ENCODE data around the gene PRR5.

The PRR5 gene

DNA sequence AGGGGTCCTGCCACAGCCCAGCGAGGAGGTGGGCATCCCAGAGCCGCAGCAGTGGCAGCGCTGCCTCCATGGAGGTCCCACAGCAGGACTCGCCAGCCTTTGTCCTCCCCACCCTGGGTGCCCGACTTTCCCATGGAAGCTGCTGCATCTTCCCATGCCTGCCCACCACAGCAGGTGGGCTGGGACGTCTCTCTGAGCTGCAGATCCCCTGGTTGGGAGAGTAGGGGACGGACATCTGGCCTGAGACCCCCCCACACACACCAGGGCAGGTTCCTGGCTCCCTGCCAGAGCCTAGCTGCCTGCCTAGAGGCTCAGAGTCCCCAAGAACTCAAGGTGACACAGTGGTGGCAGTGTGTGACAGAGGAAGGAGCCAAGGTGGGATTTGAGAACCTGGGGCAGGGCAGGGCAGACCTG is 21.5 kb upstream of the PRR5 start:
- Histone ChIP-seq H3K9ac (ENCODE audit: low read depth in 1 of 2, low read length in 2 of 2) (no peak overlapping the region), H3K27me3 (ENCODE audit: control insufficient read depth in 2 of 2, insufficient read depth in 2 of 2, low read length in 2 of 2) (no peaks in the 10 kb centered on the region), H3K36me3 (ENCODE audit: control insufficient read depth in 2 of 2, insufficient read depth in 2 of 2, low read length in 2 of 2) (no peaks in the 10 kb centered on the region), H3K4me3 (ENCODE audit: low read length in 2 of 2) (no peak overlapping the region), H3K4me1 (ENCODE audit: control insufficient read depth in 2 of 2, insufficient read depth in 2 of 2, low read length in 2 of 2) (peaks cover 15 to 23% of the 10 kb centered on the region in 2 donors), H3K9me3 (ENCODE audit: control insufficient read depth in 2 of 2, low read length in 2 of 2) (no peaks in the 10 kb centered on the region), H3K27ac (ENCODE audit: low read depth in 2 of 2, low read length in 2 of 2) (no peak overlapping the region)

GRCh38 chr22:44682556-44683168 is 19.3 kb upstream of the PRR5 start:
- no peak overlapping the region for H3K4me3 ChIP-seq (ENCODE audit: low read length in 2 of 2)
- no peaks in the 10 kb centered on the region for H3K9me3 ChIP-seq (ENCODE audit: control insufficient read depth in 2 of 2, low read length in 2 of 2)
- H3K27me3 ChIP-seq (ENCODE audit: control insufficient read depth in 2 of 2, insufficient read depth in 2 of 2, low read length in 2 of 2): no peaks in the 10 kb centered on the region
- H3K9ac ChIP-seq (ENCODE audit: low read depth in 1 of 2, low read length in 2 of 2): no peak overlapping the region
- H3K27ac ChIP-seq (ENCODE audit: low read depth in 2 of 2, low read length in 2 of 2): no peak overlapping the region
- H3K36me3 ChIP-seq (ENCODE audit: control insufficient read depth in 2 of 2, insufficient read depth in 2 of 2, low read length in 2 of 2): no peaks in the 10 kb centered on the region
- peaks cover 10% of the 10 kb centered on the region in 2 donors for H3K4me1 ChIP-seq (ENCODE audit: control insufficient read depth in 2 of 2, insufficient read depth in 2 of 2, low read length in 2 of 2)

DNA sequence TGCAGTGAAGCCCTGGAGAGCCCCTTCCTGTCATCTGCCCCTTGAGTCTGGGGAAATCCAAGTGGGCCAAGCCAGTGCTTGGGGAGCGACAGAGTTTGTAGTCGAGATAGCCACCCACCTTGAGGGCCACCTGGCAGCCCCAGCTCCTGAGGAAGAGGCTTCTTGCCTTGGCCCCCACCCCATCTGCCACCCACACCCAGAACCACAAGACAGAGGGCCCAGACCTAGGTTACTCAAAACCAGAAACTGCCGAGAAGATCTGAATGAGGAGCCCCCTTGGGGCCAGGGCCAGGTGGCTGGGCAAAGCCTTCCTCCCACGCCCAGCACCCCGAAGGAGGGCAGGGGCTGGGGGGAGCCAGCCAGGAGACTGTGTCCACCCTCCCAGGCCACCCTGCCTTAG is 18.8 kb upstream of the PRR5 start:
- no peak overlapping the region for H3K27ac ChIP-seq (ENCODE audit: low read depth in 2 of 2, low read length in 2 of 2)
- H3K36me3 ChIP-seq (ENCODE audit: control insufficient read depth in 2 of 2, insufficient read depth in 2 of 2, low read length in 2 of 2): no peaks in the 10 kb centered on the region
- H3K4me1 ChIP-seq (ENCODE audit: control insufficient read depth in 2 of 2, insufficient read depth in 2 of 2, low read length in 2 of 2): peaks cover 10% of the 10 kb centered on the region in 2 donors
- no peak overlapping the region for H3K4me3 ChIP-seq (ENCODE audit: low read length in 2 of 2)
- no peak overlapping the region for H3K9ac ChIP-seq (ENCODE audit: low read depth in 1 of 2, low read length in 2 of 2)
- H3K9me3 ChIP-seq (ENCODE audit: control insufficient read depth in 2 of 2, low read length in 2 of 2): no peaks in the 10 kb centered on the region
- no peaks in the 10 kb centered on the region for H3K27me3 ChIP-seq (ENCODE audit: control insufficient read depth in 2 of 2, insufficient read depth in 2 of 2, low read length in 2 of 2)

GRCh38 chr22:44683881-44684280 is 18.1 kb upstream of the PRR5 start:
- H3K36me3 ChIP-seq (ENCODE audit: control insufficient read depth in 2 of 2, insufficient read depth in 2 of 2, low read length in 2 of 2): no peaks in the 10 kb centered on the region
- no peaks in the 10 kb centered on the region for H3K27me3 ChIP-seq (ENCODE audit: control insufficient read depth in 2 of 2, insufficient read depth in 2 of 2, low read length in 2 of 2)
- H3K27ac ChIP-seq (ENCODE audit: low read depth in 2 of 2, low read length in 2 of 2): no peak overlapping the region
- H3K4me3 ChIP-seq (ENCODE audit: low read length in 2 of 2): no peak overlapping the region
- H3K9me3 ChIP-seq (ENCODE audit: control insufficient read depth in 2 of 2, low read length in 2 of 2): no peaks in the 10 kb centered on the region
- peaks cover 10% of the 10 kb centered on the region in 2 donors for H3K4me1 ChIP-seq (ENCODE audit: control insufficient read depth in 2 of 2, insufficient read depth in 2 of 2, low read length in 2 of 2)
- H3K9ac ChIP-seq (ENCODE audit: low read depth in 1 of 2, low read length in 2 of 2): no peak overlapping the region

- H3K9ac ChIP-seq (ENCODE audit: low read depth in 1 of 2, low read length in 2 of 2): peak overlapping the region in 1 of 2 donors; percentile 9
Observed at GRCh38 chr22:44684506-44685383, 17.3 kb upstream of the PRR5 start.

GRCh38 chr22:44685384-44686056 is 16.5 kb upstream of the PRR5 start:
- Histone ChIP-seq H3K4me3 (ENCODE audit: low read length in 2 of 2) (no peak overlapping the region), H3K27ac (ENCODE audit: low read depth in 2 of 2, low read length in 2 of 2) (no peak overlapping the region), H3K4me1 (ENCODE audit: control insufficient read depth in 2 of 2, insufficient read depth in 2 of 2, low read length in 2 of 2) (peaks cover 10% of the 10 kb centered on the region in 2 donors), H3K27me3 (ENCODE audit: control insufficient read depth in 2 of 2, insufficient read depth in 2 of 2, low read length in 2 of 2) (peaks cover 0 to 3% of the 10 kb centered on the region in 2 donors), H3K9me3 (ENCODE audit: control insufficient read depth in 2 of 2, low read length in 2 of 2) (no peaks in the 10 kb centered on the region), H3K36me3 (ENCODE audit: control insufficient read depth in 2 of 2, insufficient read depth in 2 of 2, low read length in 2 of 2) (no peaks in the 10 kb centered on the region), H3K9ac (ENCODE audit: low read depth in 1 of 2, low read length in 2 of 2) (no peak overlapping the region)

More at GRCh38 chr22:44684506-44685383, 17.3 kb upstream of the PRR5 start:
- Histone ChIP-seq H3K36me3 (ENCODE audit: control insufficient read depth in 2 of 2, insufficient read depth in 2 of 2, low read length in 2 of 2) (no peaks in the 10 kb centered on the region), H3K9me3 (ENCODE audit: control insufficient read depth in 2 of 2, low read length in 2 of 2) (no peaks in the 10 kb centered on the region), H3K4me3 (ENCODE audit: low read length in 2 of 2) (no peak overlapping the region), H3K4me1 (ENCODE audit: control insufficient read depth in 2 of 2, insufficient read depth in 2 of 2, low read length in 2 of 2) (peaks cover 10% of the 10 kb centered on the region in 2 donors), H3K27ac (ENCODE audit: low read depth in 2 of 2, low read length in 2 of 2) (peak overlapping the region in 1 of 2 donors; percentile 41), H3K27me3 (ENCODE audit: control insufficient read depth in 2 of 2, insufficient read depth in 2 of 2, low read length in 2 of 2) (peaks cover 0 to 3% of the 10 kb centered on the region in 2 donors)

GRCh38 chr22:44686873-44687600 is 15.0 kb upstream of the PRR5 start:
- Histone ChIP-seq H3K27me3 (ENCODE audit: control insufficient read depth in 2 of 2, insufficient read depth in 2 of 2, low read length in 2 of 2) (peaks cover 0 to 3% of the 10 kb centered on the region in 2 donors), H3K4me1 (ENCODE audit: control insufficient read depth in 2 of 2, insufficient read depth in 2 of 2, low read length in 2 of 2) (peaks cover 10% of the 10 kb centered on the region in 2 donors), H3K36me3 (ENCODE audit: control insufficient read depth in 2 of 2, insufficient read depth in 2 of 2, low read length in 2 of 2) (no peaks in the 10 kb centered on the region), H3K9me3 (ENCODE audit: control insufficient read depth in 2 of 2, low read length in 2 of 2) (no peaks in the 10 kb centered on the region), H3K27ac (ENCODE audit: low read depth in 2 of 2, low read length in 2 of 2) (no peak overlapping the region), H3K4me3 (ENCODE audit: low read length in 2 of 2) (no peak overlapping the region), H3K9ac (ENCODE audit: low read depth in 1 of 2, low read length in 2 of 2) (no peak overlapping the region)

DNA sequence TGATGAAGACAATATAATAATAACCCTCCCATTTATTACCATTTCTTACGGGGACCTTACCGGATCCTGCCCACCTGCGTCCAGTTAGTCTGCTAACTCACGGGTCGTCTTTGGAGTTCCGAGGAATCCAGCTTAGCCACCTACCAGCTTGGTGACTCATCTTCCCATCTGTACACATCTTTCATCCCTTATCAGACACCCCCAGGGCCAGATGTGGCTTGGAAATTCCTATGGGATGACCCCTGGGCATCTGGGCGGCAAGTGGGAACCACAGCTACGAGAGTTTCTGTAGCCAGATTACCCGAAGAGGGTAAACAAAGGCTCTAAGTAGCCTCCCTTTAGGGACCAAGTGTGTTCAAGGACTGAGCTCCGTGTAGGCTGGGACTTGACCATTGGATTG is 12.8 kb upstream of the PRR5 start:
- H3K4me3 ChIP-seq (ENCODE audit: low read length in 2 of 2): no peak overlapping the region
- no peaks in the 10 kb centered on the region for H3K36me3 ChIP-seq (ENCODE audit: control insufficient read depth in 2 of 2, insufficient read depth in 2 of 2, low read length in 2 of 2)
- no peak overlapping the region for H3K9ac ChIP-seq (ENCODE audit: low read depth in 1 of 2, low read length in 2 of 2)
- peaks cover 10% of the 10 kb centered on the region in 2 donors for H3K4me1 ChIP-seq (ENCODE audit: control insufficient read depth in 2 of 2, insufficient read depth in 2 of 2, low read length in 2 of 2)
- H3K9me3 ChIP-seq (ENCODE audit: control insufficient read depth in 2 of 2, low read length in 2 of 2): no peaks in the 10 kb centered on the region
- no peak overlapping the region for H3K27ac ChIP-seq (ENCODE audit: low read depth in 2 of 2, low read length in 2 of 2)
- H3K27me3 ChIP-seq (ENCODE audit: control insufficient read depth in 2 of 2, insufficient read depth in 2 of 2, low read length in 2 of 2): peaks cover 0 to 3% of the 10 kb centered on the region in 2 donors

DNA sequence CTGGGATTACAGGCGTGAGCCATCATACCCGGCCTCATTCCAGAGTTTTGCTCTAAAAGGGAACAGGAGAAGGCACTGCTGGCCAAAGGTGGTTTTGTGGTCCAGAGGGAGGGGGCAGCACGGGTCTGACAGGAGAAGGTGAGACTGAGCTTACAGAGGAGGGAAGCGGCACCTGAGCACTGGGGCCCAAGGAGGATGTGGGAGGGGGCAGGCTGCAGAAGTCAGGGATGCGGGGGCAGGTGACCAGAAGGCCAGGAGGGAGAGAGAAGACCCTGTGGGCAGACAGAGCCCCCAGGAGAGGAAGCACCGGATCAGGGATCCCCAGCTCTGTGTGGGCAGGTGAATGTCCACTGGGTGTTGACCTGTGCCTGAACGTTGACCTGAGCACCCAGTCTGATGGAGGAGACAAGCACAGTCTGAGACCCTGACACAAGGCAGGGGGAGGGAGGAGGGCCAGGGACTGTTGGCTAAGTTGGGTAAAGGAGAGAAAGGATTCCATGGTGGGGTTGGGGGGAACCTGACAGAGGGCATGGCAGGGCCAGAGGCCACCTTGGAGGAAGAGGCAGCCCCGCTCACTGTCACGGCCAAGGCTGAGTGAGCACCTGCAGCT is 12.0 kb upstream of the PRR5 start:
- no peak overlapping the region for H3K27ac ChIP-seq (ENCODE audit: low read depth in 2 of 2, low read length in 2 of 2)
- peaks cover 3 to 5% of the 10 kb centered on the region in 2 donors for H3K4me1 ChIP-seq (ENCODE audit: control insufficient read depth in 2 of 2, insufficient read depth in 2 of 2, low read length in 2 of 2)
- no peak overlapping the region for H3K9ac ChIP-seq (ENCODE audit: low read depth in 1 of 2, low read length in 2 of 2)
- no peaks in the 10 kb centered on the region for H3K9me3 ChIP-seq (ENCODE audit: control insufficient read depth in 2 of 2, low read length in 2 of 2)
- peaks cover 0 to 3% of the 10 kb centered on the region in 2 donors for H3K27me3 ChIP-seq (ENCODE audit: control insufficient read depth in 2 of 2, insufficient read depth in 2 of 2, low read length in 2 of 2)
- H3K4me3 ChIP-seq (ENCODE audit: low read length in 2 of 2): no peak overlapping the region
- no peaks in the 10 kb centered on the region for H3K36me3 ChIP-seq (ENCODE audit: control insufficient read depth in 2 of 2, insufficient read depth in 2 of 2, low read length in 2 of 2)

Measured in mucosa of rectum (tissue), 2 donors.